ENCODE measurements around the gene TNFAIP8L1. TPM values are rescaled to one million over a fixed set of nuclear protein-coding genes. Genes with fewer than 3 reads are reported as not detected.

The TNFAIP8L1 gene
- total RNA-seq, 4 donors from 2014 or later = 7.3 to 8.8 (median 8.4) TPM

DNA sequence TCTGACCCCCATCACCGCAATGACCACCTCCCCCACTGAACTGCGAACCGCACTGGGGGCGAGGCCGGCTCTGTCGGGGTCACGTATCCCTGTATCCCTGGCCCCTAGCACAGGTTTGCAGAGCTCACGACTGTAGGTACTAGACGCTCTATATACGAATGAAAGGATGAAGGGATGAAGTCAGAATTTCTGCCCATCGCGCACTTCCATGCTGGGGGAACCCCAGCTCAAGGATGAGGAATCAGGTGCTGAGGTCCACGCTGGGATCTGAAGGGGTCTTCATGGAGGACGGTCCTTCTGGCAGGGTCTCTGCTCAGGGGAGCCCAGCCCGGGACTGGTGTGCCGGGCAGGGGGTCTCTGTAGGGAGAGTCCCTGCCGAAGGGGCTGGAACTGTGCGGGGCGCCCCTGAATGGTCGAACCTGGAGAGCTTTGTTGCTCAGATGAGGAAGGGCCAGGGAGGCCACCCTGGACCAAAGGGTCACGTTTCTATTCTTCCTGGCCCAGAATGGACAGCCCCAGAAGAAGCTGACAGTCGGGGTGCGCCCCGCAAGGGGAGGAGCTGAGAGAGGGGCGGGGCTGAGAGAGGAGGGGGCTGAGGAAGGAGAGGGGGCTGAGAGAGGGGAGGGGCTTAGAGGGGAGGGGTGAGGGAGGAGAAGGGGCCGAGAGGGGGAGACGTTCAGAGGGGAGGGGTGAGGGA lies 41.9 kb upstream of the TNFAIP8L1 start:
- WGBS, 2 donors = 11 to 13% methylated on average over 18 to 24 of the region's 27 CpGs
- Histone ChIP-seq H3K27me3 (peaks cover 0 to 86% of the 10 kb centered on the region in 2 donors), H3K36me3 (no peaks in the 10 kb centered on the region), H3K27ac (no peak overlapping the region), H3K4me1 (peaks cover 0 to 19% (median 2%) of the 10 kb centered on the region in 4 donors), H3K9me3 (no peaks in the 10 kb centered on the region), H3K4me3 (peak overlapping the region in 1 of 4 donors; percentile 2)
- no peak for DNase-seq (ENCODE audit: low spot score in 2 of 2)
- TF ChIP-seq, protein P1, sequence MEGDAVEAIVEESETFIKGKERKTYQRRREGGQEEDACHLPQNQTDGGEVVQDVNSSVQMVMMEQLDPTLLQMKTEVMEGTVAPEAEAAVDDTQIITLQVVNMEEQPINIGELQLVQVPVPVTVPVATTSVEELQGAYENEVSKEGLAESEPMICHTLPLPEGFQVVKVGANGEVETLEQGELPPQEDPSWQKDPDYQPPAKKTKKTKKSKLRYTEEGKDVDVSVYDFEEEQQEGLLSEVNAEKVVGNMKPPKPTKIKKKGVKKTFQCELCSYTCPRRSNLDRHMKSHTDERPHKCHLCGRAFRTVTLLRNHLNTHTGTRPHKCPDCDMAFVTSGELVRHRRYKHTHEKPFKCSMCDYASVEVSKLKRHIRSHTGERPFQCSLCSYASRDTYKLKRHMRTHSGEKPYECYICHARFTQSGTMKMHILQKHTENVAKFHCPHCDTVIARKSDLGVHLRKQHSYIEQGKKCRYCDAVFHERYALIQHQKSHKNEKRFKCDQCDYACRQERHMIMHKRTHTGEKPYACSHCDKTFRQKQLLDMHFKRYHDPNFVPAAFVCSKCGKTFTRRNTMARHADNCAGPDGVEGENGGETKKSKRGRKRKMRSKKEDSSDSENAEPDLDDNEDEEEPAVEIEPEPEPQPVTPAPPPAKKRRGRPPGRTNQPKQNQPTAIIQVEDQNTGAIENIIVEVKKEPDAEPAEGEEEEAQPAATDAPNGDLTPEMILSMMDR (IDR thresholded peaks at IDR 0.05) = no peak
- TF ChIP-seq POLR2A (IDR thresholded peaks at IDR 0.05) (no peak), EP300 (IDR thresholded peaks at IDR 0.05) (no peak)

DNA sequence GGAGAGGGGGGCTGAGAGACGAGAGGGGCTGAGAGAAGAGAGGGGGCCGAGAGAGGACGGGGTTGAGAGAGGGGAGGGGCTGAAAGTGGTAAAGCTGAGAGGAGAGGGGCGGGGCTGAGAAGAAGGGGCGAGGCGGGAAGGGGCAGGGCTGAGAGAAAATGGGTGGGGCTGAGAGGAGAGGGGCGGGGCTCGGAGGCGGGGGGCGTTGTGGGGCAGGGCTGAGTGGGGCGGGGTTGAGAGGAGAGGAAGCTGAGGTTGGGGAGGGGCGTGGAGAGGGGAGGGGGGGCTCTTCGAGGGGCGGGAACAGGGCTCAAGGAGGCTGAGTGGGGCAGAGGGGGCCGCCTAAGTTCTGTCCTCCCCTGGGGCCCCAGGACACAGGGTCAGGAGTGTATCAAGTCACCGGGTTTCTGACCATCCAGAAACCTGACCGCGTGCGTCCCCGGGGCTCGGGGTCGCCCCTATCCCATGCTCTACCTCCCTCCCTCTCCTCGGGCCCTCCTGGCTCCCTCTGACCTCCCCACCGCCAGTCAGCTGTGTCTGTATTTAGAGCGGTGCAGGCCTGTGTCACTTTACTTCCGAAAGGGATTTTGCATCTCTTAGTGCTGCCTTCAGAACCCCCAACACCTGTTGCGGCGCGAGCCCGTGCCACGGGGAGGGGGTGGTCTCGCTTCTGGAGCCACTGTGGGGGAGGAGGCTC lies 41.2 kb upstream of the TNFAIP8L1 start:
- DNase-seq (ENCODE audit: low spot score in 2 of 2) = no peak
- Histone ChIP-seq H3K27me3 (peaks cover 0 to 79% of the 10 kb centered on the region in 2 donors), H3K4me3 (peak overlapping the region in 1 of 4 donors; percentile 2)

DNA sequence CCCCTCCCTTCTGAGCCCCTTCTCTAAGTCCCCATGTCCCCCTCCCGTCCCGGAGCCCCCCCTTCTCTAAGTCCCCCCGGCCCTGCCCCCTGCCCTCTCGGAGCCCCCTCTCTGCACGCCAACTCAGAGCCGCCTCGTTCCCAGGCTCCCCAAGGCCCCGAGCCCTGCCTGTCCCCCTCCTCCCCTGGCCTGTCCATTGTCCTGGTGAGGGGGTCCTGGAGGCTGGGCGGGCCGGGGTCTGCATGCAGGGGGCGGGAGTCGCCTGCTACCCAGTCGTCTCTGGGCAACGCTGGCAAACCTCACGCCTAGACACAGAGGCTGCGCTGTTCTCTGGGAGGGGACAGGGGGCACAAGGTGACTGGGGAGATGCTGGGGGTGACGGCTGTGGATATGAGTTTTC lies 40.6 kb upstream of the TNFAIP8L1 start:
- WGBS, 2 donors = 4 to 19% methylated on average over 8 to 10 of the region's 17 CpGs
- H3K9me3 ChIP-seq = no peaks in the 10 kb centered on the region
- TF ChIP-seq POLR2A (IDR thresholded peaks at IDR 0.05) (no peak), EP300 (IDR thresholded peaks at IDR 0.05) (no peak)
- TF ChIP-seq, protein P1 (IDR thresholded peaks at IDR 0.05) = no peak
- no peaks in the 10 kb centered on the region for H3K36me3 ChIP-seq
- peaks cover 0 to 19% (median 2%) of the 10 kb centered on the region in 4 donors for H3K4me1 ChIP-seq
- no peak for DNase-seq (ENCODE audit: low spot score in 2 of 2)
- no peak overlapping the region for H3K4me3 ChIP-seq
- H3K27me3 ChIP-seq = peaks cover 0 to 75% of the 10 kb centered on the region in 2 donors
- H3K27ac ChIP-seq = no peak overlapping the region

More for the DNA sequence above, 41.2 kb upstream of the TNFAIP8L1 start:
- H3K4me1 ChIP-seq = peaks cover 0 to 19% (median 2%) of the 10 kb centered on the region in 4 donors
- 2 to 3% methylated on average over 16 to 30 of the region's 32 CpGs for WGBS, 2 donors
- TF ChIP-seq, protein P1 (IDR thresholded peaks at IDR 0.05) = no peak
- TF ChIP-seq EP300 (IDR thresholded peaks at IDR 0.05) (no peak), POLR2A (IDR thresholded peaks at IDR 0.05) (no peak)
- H3K27ac ChIP-seq = no peak overlapping the region
- H3K9me3 ChIP-seq = no peaks in the 10 kb centered on the region
- H3K36me3 ChIP-seq = no peaks in the 10 kb centered on the region

DNA sequence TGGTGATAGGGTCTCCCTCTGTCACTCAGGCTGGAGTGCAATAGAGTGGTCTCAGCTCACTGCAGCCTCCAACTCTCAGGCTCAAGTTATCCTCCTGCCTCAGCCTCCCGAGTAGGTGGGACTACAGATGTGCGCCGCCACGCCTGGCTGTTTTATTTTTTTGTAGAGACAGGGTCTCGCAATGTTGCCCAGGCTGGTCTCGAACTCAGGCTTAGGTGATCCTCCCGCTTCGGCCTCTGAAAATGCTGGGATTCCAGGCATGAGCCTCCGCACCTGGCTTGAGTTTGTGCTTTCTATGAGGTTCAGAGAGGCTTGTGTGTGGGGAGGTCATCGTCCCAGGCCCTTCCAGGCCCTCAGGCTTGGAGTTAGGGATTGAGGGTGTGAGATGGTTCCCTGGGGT lies 39.2 kb upstream of the TNFAIP8L1 start:
- no peak for DNase-seq (ENCODE audit: low spot score in 2 of 2)
- WGBS, 2 donors = 83 to 84% methylated on average over 10 of the region's 10 CpGs
- no peak overlapping the region for H3K4me3 ChIP-seq
- peaks cover 0 to 67% of the 10 kb centered on the region in 2 donors for H3K27me3 ChIP-seq
- peaks cover 0 to 19% (median 2%) of the 10 kb centered on the region in 4 donors for H3K4me1 ChIP-seq
- H3K9me3 ChIP-seq = no peaks in the 10 kb centered on the region
- TF ChIP-seq, protein P1 (IDR thresholded peaks at IDR 0.05) = no peak
- no peak for TF ChIP-seq EP300 (IDR thresholded peaks at IDR 0.05)
- TF ChIP-seq POLR2A (IDR thresholded peaks at IDR 0.05) = no peak
- no peaks in the 10 kb centered on the region for H3K36me3 ChIP-seq
- H3K27ac ChIP-seq = no peak overlapping the region

DNA sequence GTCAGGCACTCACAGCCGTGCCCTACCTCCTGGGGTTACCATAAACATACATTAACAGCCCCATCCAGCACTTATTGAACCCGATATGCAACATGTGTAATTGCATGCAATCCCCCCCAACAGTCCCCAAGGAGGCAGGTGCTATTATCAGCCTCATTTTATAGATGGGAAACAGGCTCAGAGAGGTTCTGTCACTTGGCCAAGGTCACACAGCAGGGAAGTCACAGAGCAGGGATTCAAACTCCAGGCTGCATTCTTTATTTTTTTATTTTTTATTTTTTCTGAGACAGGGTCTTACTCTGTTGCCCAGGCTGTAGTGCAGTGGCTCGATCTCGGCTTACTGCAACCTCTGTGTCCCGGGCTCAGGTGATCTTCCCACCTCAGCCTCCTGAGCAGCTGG lies 38.4 kb upstream of the TNFAIP8L1 start:
- Histone ChIP-seq H3K4me1 (peaks cover 0 to 19% (median 2%) of the 10 kb centered on the region in 4 donors), H3K36me3 (no peaks in the 10 kb centered on the region), H3K9me3 (no peaks in the 10 kb centered on the region), H3K27ac (no peak overlapping the region), H3K4me3 (no peak overlapping the region), H3K27me3 (peaks cover 0 to 65% of the 10 kb centered on the region in 2 donors)
- 70 to 74% methylated on average over 5 of the region's 5 CpGs for WGBS, 2 donors
- TF ChIP-seq, protein P1 (IDR thresholded peaks at IDR 0.05) = no peak
- no peak for TF ChIP-seq EP300 (IDR thresholded peaks at IDR 0.05)
- TF ChIP-seq POLR2A (IDR thresholded peaks at IDR 0.05) = no peak
- no peak for DNase-seq (ENCODE audit: low spot score in 2 of 2)

All from tibial nerve (tissue), 4 donors.